Activated T-helper 17 cell treated with anti-CD3 and anti-CD28 coated beads, Interleukin-2, amount 50 U/mL, for 72 hours (primary cell): Measurements from ENCODE around the gene BMP4. TPM values are rescaled to one million over a fixed set of nuclear protein-coding genes. Genes with fewer than 3 reads are reported as not detected.
A peak's percentile ranks its signal among the peaks of the same experiment; 100 is the strongest.
"Not testable (repeated sequence)": the region's sequence is repeated elsewhere in the genome, so short reads cannot be mapped to it uniquely, and the experiment has no call there.

Experiments
- ATAC-seq: fragments of 150-1000 bp; cut with Tn5 transposase; replicated peaks from 2 replicates; pipeline ENCODE4 v1.10.0; 2021; ENCODE audit warnings: mild to moderate bottlenecking, moderate library complexity
- H3K27ac Mint-ChIP-seq: one replicate; pipeline ENCODE4 v1.8.0; 2022; ENCODE audit warnings: mixed read lengths
- H3K27me3 Mint-ChIP-seq: one replicate; pipeline ENCODE4 v1.8.0; 2022; ENCODE audit warnings: mixed read lengths
- H3K36me3 Mint-ChIP-seq: one replicate; pipeline ENCODE4 v1.8.0; 2022; ENCODE audit warnings: low read depth, mild to moderate bottlenecking, mixed read lengths
- H3K4me1 Mint-ChIP-seq: one replicate; pipeline ENCODE4 v1.8.0; 2022; ENCODE audit warnings: mixed read lengths
- H3K4me3 Mint-ChIP-seq: one replicate; pipeline ENCODE4 v1.8.0; 2022; ENCODE audit warnings: mild to moderate bottlenecking, mixed read lengths
- H3K9me3 Mint-ChIP-seq: one replicate; pipeline ENCODE4 v1.8.0; 2022; ENCODE audit warnings: mixed read lengths
- total RNA-seq, 2 donors: library from RNA; stranded (reverse); gene quantifications; one replicate each; pipeline ENCODE4 v1.2.3, GENCODE V29; 2022

BMP4 gene
- total RNA-seq: under 1 TPM; 0.16 to 0.50 TPM

- no peaks in the 10 kb centered on the region for H3K9me3 Mint-ChIP-seq
- peak within 1 kb of the TSS; percentile 76 for H3K4me3 Mint-ChIP-seq
- peaks cover 49% of the 10 kb centered on the region for H3K27me3 Mint-ChIP-seq
- no peak within 1 kb of the TSS for H3K27ac Mint-ChIP-seq
- ATAC-seq: peak; percentile 64
- peaks cover 5% of the 10 kb centered on the region for H3K4me1 Mint-ChIP-seq
- H3K36me3 Mint-ChIP-seq: no peaks in the 10 kb centered on the region
Observed at GRCh38 chr14:53956427-53957201, at the start of gene BMP4. Gene BMP4 (minus strand): TSS chr14:53956825. CDS start chr14:53952222, 4,603 bp downstream.

GRCh38 chr14:54003064-54003463, 46.4 kb upstream of the BMP4 start:
- no peaks in the 10 kb centered on the region for H3K4me1 Mint-ChIP-seq
- no peak for ATAC-seq
- no peak overlapping the region for H3K4me3 Mint-ChIP-seq
- no peaks in the 10 kb centered on the region for H3K36me3 Mint-ChIP-seq
- no peak overlapping the region for H3K27ac Mint-ChIP-seq
- no peaks in the 10 kb centered on the region for H3K27me3 Mint-ChIP-seq
- peaks cover 3% of the 10 kb centered on the region for H3K9me3 Mint-ChIP-seq

GRCh38 chr14:54002653-54003052, 46.0 kb upstream of the BMP4 start:
- Mint-ChIP-seq H3K4me1 (no peaks in the 10 kb centered on the region), H3K27ac (no peak overlapping the region), H3K4me3 (no peak overlapping the region), H3K27me3 (no peaks in the 10 kb centered on the region), H3K9me3 (peaks cover 3% of the 10 kb centered on the region), H3K36me3 (no peaks in the 10 kb centered on the region)
- ATAC-seq: no peak

- H3K4me3 Mint-ChIP-seq: no peak overlapping the region
- H3K27me3 Mint-ChIP-seq: no peaks in the 10 kb centered on the region
- no peaks in the 10 kb centered on the region for H3K9me3 Mint-ChIP-seq
- no peaks in the 10 kb centered on the region for H3K4me1 Mint-ChIP-seq
- no peaks in the 10 kb centered on the region for H3K36me3 Mint-ChIP-seq
- ATAC-seq: no peak
- no peak overlapping the region for H3K27ac Mint-ChIP-seq
Observed at GRCh38 chr14:54001189-54001878, 44.7 kb upstream of the BMP4 start.

- Mint-ChIP-seq H3K9me3 (no peaks in the 10 kb centered on the region), H3K4me1 (no peaks in the 10 kb centered on the region), H3K27me3 (no peaks in the 10 kb centered on the region), H3K36me3 (no peaks in the 10 kb centered on the region), H3K27ac (no peak overlapping the region), H3K4me3 (no peak overlapping the region)
- ATAC-seq: no peak
Observed at GRCh38 chr14:54000341-54000811, 43.8 kb upstream of the BMP4 start.

- Mint-ChIP-seq H3K4me3 (no peak overlapping the region), H3K4me1 (no peaks in the 10 kb centered on the region), H3K27me3 (no peaks in the 10 kb centered on the region), H3K9me3 (no peaks in the 10 kb centered on the region), H3K36me3 (no peaks in the 10 kb centered on the region), H3K27ac (no peak overlapping the region)
- ATAC-seq: no peak
Observed at GRCh38 chr14:53999061-53999488, 42.5 kb upstream of the BMP4 start.

GRCh38 chr14:53996041-53996440, 39.4 kb upstream of the BMP4 start:
- no peak for ATAC-seq
- Mint-ChIP-seq H3K27me3 (no peaks in the 10 kb centered on the region), H3K4me1 (no peaks in the 10 kb centered on the region), H3K36me3 (no peaks in the 10 kb centered on the region), H3K27ac (no peak overlapping the region), H3K9me3 (no peaks in the 10 kb centered on the region), H3K4me3 (no peak overlapping the region)

GRCh38 chr14:53993920-53994607, 37.4 kb upstream of the BMP4 start:
- Mint-ChIP-seq H3K4me1 (no peaks in the 10 kb centered on the region), H3K36me3 (no peaks in the 10 kb centered on the region), H3K27me3 (no peaks in the 10 kb centered on the region), H3K27ac (no peak overlapping the region), H3K9me3 (no peaks in the 10 kb centered on the region), H3K4me3 (no peak overlapping the region)
- ATAC-seq: no peak

- Mint-ChIP-seq H3K4me1 (no peaks in the 10 kb centered on the region), H3K4me3 (no peak overlapping the region), H3K36me3 (no peaks in the 10 kb centered on the region), H3K27me3 (no peaks in the 10 kb centered on the region), H3K27ac (no peak overlapping the region), H3K9me3 (peaks cover 5% of the 10 kb centered on the region)
- ATAC-seq: no peak
Observed at GRCh38 chr14:53990978-53991377, 34.4 kb upstream of the BMP4 start.

- not testable (repeated sequence) for H3K27ac Mint-ChIP-seq, ATAC-seq
Observed at GRCh38 chr14:53986718-53987117, 30.1 kb upstream of the BMP4 start.

GRCh38 chr14:53984958-53985357, 28.3 kb upstream of the BMP4 start:
- not testable (repeated sequence) for H3K36me3 Mint-ChIP-seq, H3K4me3 Mint-ChIP-seq, H3K27ac Mint-ChIP-seq, H3K4me1 Mint-ChIP-seq, H3K27me3 Mint-ChIP-seq, ATAC-seq
- H3K9me3 Mint-ChIP-seq: peaks cover 13% of the 10 kb centered on the region

More at GRCh38 chr14:53986718-53987117, 30.1 kb upstream of the BMP4 start:
- H3K36me3 Mint-ChIP-seq, H3K4me1 Mint-ChIP-seq, H3K27me3 Mint-ChIP-seq, H3K4me3 Mint-ChIP-seq: not testable (repeated sequence)
- H3K9me3 Mint-ChIP-seq: peaks cover 13% of the 10 kb centered on the region

- H3K36me3 Mint-ChIP-seq: no peaks in the 10 kb centered on the region
- peaks cover 13% of the 10 kb centered on the region for H3K9me3 Mint-ChIP-seq
- no peaks in the 10 kb centered on the region for H3K27me3 Mint-ChIP-seq
- no peaks in the 10 kb centered on the region for H3K4me1 Mint-ChIP-seq
- no peak overlapping the region for H3K27ac Mint-ChIP-seq
- no peak for ATAC-seq
- no peak overlapping the region for H3K4me3 Mint-ChIP-seq
Observed at GRCh38 chr14:53983112-53983511, 26.5 kb upstream of the BMP4 start.

GRCh38 chr14:53982546-53982945, 25.9 kb upstream of the BMP4 start:
- peaks cover 13% of the 10 kb centered on the region for H3K9me3 Mint-ChIP-seq
- no peaks in the 10 kb centered on the region for H3K4me1 Mint-ChIP-seq
- no peak overlapping the region for H3K27ac Mint-ChIP-seq
- H3K27me3 Mint-ChIP-seq: no peaks in the 10 kb centered on the region
- no peak for ATAC-seq
- H3K36me3 Mint-ChIP-seq: no peaks in the 10 kb centered on the region
- no peak overlapping the region for H3K4me3 Mint-ChIP-seq

- Mint-ChIP-seq H3K36me3 (no peaks in the 10 kb centered on the region), H3K4me3 (no peak overlapping the region), H3K4me1 (no peaks in the 10 kb centered on the region), H3K27me3 (peaks cover 7% of the 10 kb centered on the region), H3K27ac (no peak overlapping the region), H3K9me3 (peaks cover 6% of the 10 kb centered on the region)
- no peak for ATAC-seq
Observed at GRCh38 chr14:53979747-53980642, 23.4 kb upstream of the BMP4 start.
